H1 (cell line): ENCODE results near the gene GRIK1. TPM values are rescaled to one million over a fixed set of nuclear protein-coding genes. Genes with fewer than 3 reads are reported as not detected.

Source experiments
- CTCF ChIA-PET: fragments of 300-600 bp; sonication (Branson Sonifier 250); formaldehyde crosslinking; loops from one replicate; lab custom pipeline; 2021; ENCODE audit not compliant: partially characterized antibody; lab: Charles Lee
- POLR2A ChIA-PET: fragments of 300-600 bp; sonication (Branson Sonifier 250); formaldehyde crosslinking; loops from one replicate; lab custom pipeline; 2021; ENCODE audit warnings: inconsistent platforms; ENCODE audit not compliant: partially characterized antibody; lab: Charles Lee
- DNase-seq, 2 experiments: peaks; one replicate each; pipeline versions ENCODE4 v3.0.0 to v3.0.0-alpha.2; 2010 to 2022; ENCODE audit warnings: low spot score in 2 of 2, low read depth in 1 of 2, mixed read lengths in 1 of 2
- FAIRE-seq: peaks from 2 replicates; lab custom pipeline; 2011; peaks lifted over from hg19 to GRCh38; lab: Jason Lieb, UNC
- H2AFZ ChIP-seq: 2 replicates; pipeline ENCODE4 v1.8.1; 2012; ENCODE audit warnings: low read length, inconsistent platforms
- H2AK5ac ChIP-seq: 2 replicates; pipeline ENCODE4 v1.6.1; 2013; ENCODE audit warnings: low read depth, low read length
- H2BK120ac ChIP-seq: replicated peaks from 2 replicates; pipeline ENCODE3; 2013; ENCODE audit warnings: low read depth, low read length, inconsistent platforms
- H2BK12ac ChIP-seq: 2 replicates; pipeline ENCODE4 v1.6.1; 2013; ENCODE audit warnings: low read depth, low read length
- H2BK15ac ChIP-seq: 2 replicates; pipeline ENCODE4 v1.6.1; 2013; ENCODE audit warnings: low read length
- H2BK20ac ChIP-seq: 2 replicates; pipeline ENCODE4 v1.6.1; 2013; ENCODE audit warnings: low read length
- H2BK5ac ChIP-seq: 2 replicates; pipeline ENCODE4 v1.6.1; 2013; ENCODE audit warnings: low read depth, low read length
- H3K14ac ChIP-seq: 2 replicates; pipeline ENCODE4 v1.6.1; 2013; ENCODE audit warnings: inconsistent platforms; ENCODE audit not compliant: insufficient read length
- H3K18ac ChIP-seq: 2 replicates; pipeline ENCODE4 v1.6.1; 2013; ENCODE audit warnings: low read length; ENCODE audit errors: extremely low read depth
- H3K23ac ChIP-seq: 2 replicates; pipeline ENCODE4 v1.6.1; 2013; ENCODE audit warnings: inconsistent platforms; ENCODE audit not compliant: insufficient read length
- H3K23me2 ChIP-seq: 2 replicates; pipeline ENCODE4 v1.6.1; 2013; ENCODE audit warnings: low read depth, low read length
- H3K27ac ChIP-seq: 2 replicates; pipeline ENCODE4 v1.6.1; 2011; ENCODE audit warnings: low read depth, low read length, inconsistent platforms
- H3K27me3 ChIP-seq, 4 experiments: replicated peaks in 1 of 4; 1 replicate in 1 of 4; 2 replicates in 3 of 4; pipeline versions ENCODE4 v1.6.1 to v1.8.1; 2011 to 2013; ENCODE audit warnings: low read length in 3 of 4, mild to moderate bottlenecking in 3 of 4, inconsistent platforms in 2 of 4, mixed read lengths in 2 of 4, moderate library complexity in 1 of 4; ENCODE audit not compliant: control insufficient read depth in 3 of 4, insufficient read depth in 3 of 4; ENCODE audit errors: extremely low read depth in 1 of 4
- H3K36me3 ChIP-seq, 4 experiments: 2 replicates each; pipeline versions ENCODE4 v1.6.1 to v1.8.1; 2011 to 2013; ENCODE audit warnings: mild to moderate bottlenecking in 4 of 4, low read length in 3 of 4, moderate library complexity in 2 of 4, control low read depth in 1 of 4, inconsistent platforms in 1 of 4; ENCODE audit not compliant: insufficient read depth in 4 of 4, control insufficient read depth in 2 of 4
- H3K4ac ChIP-seq: replicated peaks from 2 replicates; pipeline ENCODE3; 2013; ENCODE audit warnings: low read length, low read depth, mixed read lengths, inconsistent platforms; ENCODE audit not compliant: insufficient read length
- H3K4me1 ChIP-seq, 4 experiments: replicated peaks in 1 of 4; 1 replicate in 1 of 4; 2 replicates in 3 of 4; pipeline versions ENCODE4 v1.6.1 to v1.8.1; 2011 to 2013; ENCODE audit warnings: low read length in 3 of 4, inconsistent platforms in 2 of 4, mixed read lengths in 1 of 4; ENCODE audit not compliant: insufficient read depth in 4 of 4, control insufficient read depth in 3 of 4
- H3K4me2 ChIP-seq, 2 experiments: 2 replicates each; pipeline versions ENCODE4 v1.6.1 to v1.8.1; 2011 to 2013; ENCODE audit warnings: low read depth in 2 of 2, low read length in 2 of 2, control low read depth in 1 of 2, inconsistent platforms in 1 of 2, mild to moderate bottlenecking in 1 of 2; ENCODE audit not compliant: insufficient read depth in 1 of 2
- H3K4me3 ChIP-seq, 4 experiments: fragments of 200-600, 300-600 bp in 1 of 4; sonication (generic), shearing (Covaris generic), sonication (Bioruptor Twin) in 1 of 4; 2 replicates each; pipeline versions ENCODE4 v1.5.1 to v1.8.1; 2011 to 2016; ENCODE audit warnings: low read length in 4 of 4, low read depth in 3 of 4, control low read depth in 2 of 4, inconsistent platforms in 2 of 4, mild to moderate bottlenecking in 2 of 4, mixed read lengths in 1 of 4, moderate library complexity in 1 of 4; ENCODE audit not compliant: insufficient read depth in 2 of 4; ENCODE audit errors: extremely low read depth in 1 of 4
- H3K56ac ChIP-seq: replicated peaks from 2 replicates; pipeline ENCODE3; 2013; ENCODE audit warnings: low read depth, mild to moderate bottlenecking, mixed read lengths, low read length, inconsistent platforms; ENCODE audit not compliant: insufficient read length
- H3K79me1 ChIP-seq: 2 replicates; pipeline ENCODE4 v1.6.1; 2013; ENCODE audit warnings: low read depth, low read length, control low read depth
- H3K79me2 ChIP-seq, 2 experiments: 2 replicates each; pipeline versions ENCODE4 v1.6.1 to v1.8.1; 2012 to 2013; ENCODE audit warnings: low read length in 2 of 2, mild to moderate bottlenecking in 2 of 2, inconsistent platforms in 1 of 2; ENCODE audit not compliant: insufficient read depth in 2 of 2, control insufficient read depth in 1 of 2
- H3K9ac ChIP-seq, 4 experiments: replicated peaks in 1 of 4; 1 replicate in 1 of 4; 2 replicates in 3 of 4; pipeline versions ENCODE4 v1.6.1 to v1.8.1; 2011 to 2013; ENCODE audit warnings: low read depth in 3 of 4, low read length in 3 of 4, control low read depth in 2 of 4, mild to moderate bottlenecking in 2 of 4, moderate library complexity in 2 of 4, inconsistent platforms in 1 of 4; ENCODE audit errors: extremely low read depth in 1 of 4
- H3K9me3 ChIP-seq, 2 experiments: 2 replicates each; pipeline versions ENCODE4 v1.6.1 to v1.8.1; 2012 to 2013; ENCODE audit warnings: mild to moderate bottlenecking in 2 of 2, moderate library complexity in 2 of 2, control low read depth in 1 of 2, inconsistent platforms in 1 of 2, low read depth in 1 of 2, low read length in 1 of 2, mixed read lengths in 1 of 2; ENCODE audit not compliant: insufficient read depth in 2 of 2
- H4K20me1 ChIP-seq, 2 experiments: replicated peaks in 1 of 2; 2 replicates each; pipeline versions ENCODE3 to v1.8.1; 2011 to 2013; ENCODE audit warnings: inconsistent platforms in 2 of 2, low read length in 2 of 2, mild to moderate bottlenecking in 1 of 2; ENCODE audit not compliant: insufficient read depth in 2 of 2, control insufficient read depth in 1 of 2
- H4K5ac ChIP-seq: 2 replicates; pipeline ENCODE4 v1.6.1; 2013; ENCODE audit warnings: low read length, low read depth, mixed read lengths, inconsistent platforms; ENCODE audit not compliant: insufficient read length
- H4K8ac ChIP-seq: 2 replicates; pipeline ENCODE4 v1.8.0; 2013; ENCODE audit warnings: mild to moderate bottlenecking, moderate library complexity, low read length, inconsistent platforms; ENCODE audit not compliant: insufficient read depth; ENCODE audit errors: extremely low read depth
- H4K91ac ChIP-seq: replicated peaks from 2 replicates; pipeline ENCODE3; 2013; ENCODE audit warnings: low read length, mixed read lengths, inconsistent platforms; ENCODE audit not compliant: insufficient read length
- CBX8 ChIP-seq: fragments of 300-800, 300-1000 bp; sonication (generic); IDR thresholded peaks from 2 replicates; pipeline ENCODE4 v1.7.1; 2016; ENCODE audit warnings: low read depth, low read length, borderline replicate concordance
- EGR1 ChIP-seq: IDR thresholded peaks from 2 replicates; pipeline ENCODE4 v1.6.1; 2011; ENCODE audit warnings: low read depth, low read length, borderline replicate concordance
- EP300 ChIP-seq, 2 experiments: IDR thresholded peaks; 1 replicate in 1 of 2; 2 replicates in 1 of 2; pipeline ENCODE4 v1.6.1; 2011 to 2012; ENCODE audit warnings: low read depth in 2 of 2, low read length in 2 of 2, mild to moderate bottlenecking in 2 of 2, borderline replicate concordance in 1 of 2, inconsistent platforms in 1 of 2, moderate library complexity in 1 of 2
- NRF1 ChIP-seq: IDR thresholded peaks from 2 replicates; pipeline ENCODE4 v1.6.1; 2011; ENCODE audit warnings: mild to moderate bottlenecking, low read depth, low read length, improper control_type of control experiment
- POLR2A ChIP-seq, 2 experiments: IDR thresholded peaks; 1 replicate in 1 of 2; 2 replicates in 1 of 2; pipeline ENCODE4 v1.6.1; 2011; ENCODE audit warnings: low read depth in 2 of 2, low read length in 2 of 2, mild to moderate bottlenecking in 2 of 2; ENCODE audit errors: control extremely low read depth in 1 of 2
- RXRA ChIP-seq: IDR thresholded peaks from 2 replicates; pipeline ENCODE4 v1.6.1; 2011; ENCODE audit warnings: low read depth, mild to moderate bottlenecking, low read length, moderate library complexity; ENCODE audit not compliant: insufficient read depth
- TEAD4 ChIP-seq: IDR thresholded peaks from 2 replicates; pipeline ENCODE4 v1.6.1; 2012; ENCODE audit warnings: low read depth, low read length, inconsistent platforms, mixed read lengths
- WGBS, 2 experiments: shearing (Covaris generic) in 1 of 2; methylation state at CpG; one replicate each; pipeline versions ENCODE4 v1.1.6 to v1.1.7; 2013 to 2015; ENCODE audit warnings: low lambda C conversion rate in 2 of 2, mixed read lengths in 2 of 2, inconsistent platforms in 1 of 2, low coverage in 1 of 2, missing lambda C conversion rate in 1 of 2; ENCODE audit not compliant: insufficient replicate concordance in 2 of 2, insufficient coverage in 1 of 2, insufficient read length in 1 of 2; ENCODE audit errors: extremely low coverage in 1 of 2, missing lambda C conversion rate in 1 of 2; 5-methylcytosine and 5-hydroxymethylcytosine counted together
- polyA plus RNA-seq, 7 experiments: library from polyadenylated mRNA; depleted of rRNA in 3 of 7; stranded (reverse) in 5 of 7; unstranded in 2 of 7; fragments of >200 nt in 5 of 7; fragments of 200-250 nt in 2 of 7; gene quantifications; 1 replicate in 5 of 7; 2 replicates in 1 of 7; 4 replicates in 1 of 7; pipeline versions ENCODE4 v1.2.1 to v1.2.3, GENCODE V29; 2011 to 2013; ENCODE audit warnings: missing spikeins in 2 of 7, mixed read lengths in 2 of 7
- total RNA-seq: library from RNA; stranded (reverse); fragmentation: NEBNext Ultra II Directional; extraction: Animal tissue kit (Norgen Biotek cat#: 25700); gene quantifications from 2 replicates; pipeline ENCODE4 v1.2.1, GENCODE V29; 2021
- TF ChIP-seq, protein P1 (sequence below): IDR thresholded peaks from 2 replicates; pipeline ENCODE4 v1.6.1; 2011; ENCODE audit warnings: low read depth, mild to moderate bottlenecking, low read length; ENCODE audit not compliant: insufficient read depth

The GRIK1 gene
- total and polyA plus RNA-seq, 2 of the 8 experiments (the other 6 are each of a cell fraction or from before 2014, with no cell fraction given): 0.11 to 0.32 TPM

DNA sequence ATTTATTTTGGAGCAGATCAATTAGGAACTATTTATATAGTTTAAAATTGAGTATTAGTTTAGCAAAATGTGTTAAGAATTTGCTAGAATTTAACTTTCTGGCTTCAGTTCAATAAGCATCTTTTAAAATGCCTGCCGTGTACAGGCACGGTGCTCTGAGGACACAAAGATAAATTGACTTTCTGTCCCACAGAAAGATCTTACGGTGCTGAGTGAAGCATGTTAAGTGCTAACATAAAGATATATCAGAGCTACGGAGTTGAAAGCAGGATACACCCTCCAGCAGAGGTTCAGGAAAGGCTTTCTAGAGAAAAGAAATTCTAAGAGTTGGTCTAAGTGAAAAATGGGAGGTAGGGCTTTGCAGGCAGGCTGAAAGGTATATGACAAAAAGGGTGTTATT lies 305.4 kb downstream of the GRIK1 start:
- H3K14ac ChIP-seq: no peak overlapping the region
- no peak overlapping the region for H4K8ac ChIP-seq
- no peak overlapping the region for H2BK20ac ChIP-seq
- H2AK5ac ChIP-seq: no peak overlapping the region
- no peaks in the 10 kb centered on the region for H3K27me3 ChIP-seq
- H3K79me2 ChIP-seq: no peaks in the 10 kb centered on the region
- H4K91ac ChIP-seq: no peak overlapping the region
- no peak overlapping the region for H3K23ac ChIP-seq
- FAIRE-seq (no peak), DNase-seq (no peak)
- H3K4me1 ChIP-seq: no peaks in the 10 kb centered on the region
- H3K4me2 ChIP-seq: no peak overlapping the region
- H3K36me3 ChIP-seq: no peaks in the 10 kb centered on the region
- H2BK12ac ChIP-seq: no peak overlapping the region
- no peak overlapping the region for H2BK120ac ChIP-seq
- no peaks in the 10 kb centered on the region for H4K20me1 ChIP-seq
- H3K9me3 ChIP-seq: no peaks in the 10 kb centered on the region
- H2AFZ ChIP-seq: no peak overlapping the region
- H4K5ac ChIP-seq: no peak overlapping the region
- H3K18ac ChIP-seq: no peak overlapping the region
- CTCF ChIA-PET: interaction anchor here (1.2 kb wide), 1 partner anchor 10 kb away, joined by 3 read pairs; no protein-coding TSS in a partner anchor
- TF ChIP-seq TEAD4 (no peak), NRF1 (no peak), CBX8 (no peak), RXRA (no peak), POLR2A (IDR thresholded peaks at IDR 0.05; ENCODE audit: control extremely low read depth in 1 of 2, low read depth in 2 of 2, low read length in 2 of 2) (no peak), EGR1 (no peak), EP300 (IDR thresholded peaks at IDR 0.05; ENCODE audit: borderline replicate concordance in 1 of 2, low read depth in 2 of 2, low read length in 2 of 2) (no peak)
- TF ChIP-seq, protein P1, sequence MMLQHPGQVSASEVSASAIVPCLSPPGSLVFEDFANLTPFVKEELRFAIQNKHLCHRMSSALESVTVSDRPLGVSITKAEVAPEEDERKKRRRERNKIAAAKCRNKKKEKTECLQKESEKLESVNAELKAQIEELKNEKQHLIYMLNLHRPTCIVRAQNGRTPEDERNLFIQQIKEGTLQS: no peak
- 97% methylated on average over 4 of the region's 4 CpGs; no CpG with 5 or more reads in 1 of the 2 experiments for WGBS, 2 experiments
- POLR2A ChIA-PET: no interaction called here
- no peak overlapping the region for H2BK15ac ChIP-seq
- H3K27ac ChIP-seq: no peak overlapping the region
- H3K9ac ChIP-seq: no peak overlapping the region
- no peak overlapping the region for H3K56ac ChIP-seq
- no peak overlapping the region for H3K4ac ChIP-seq
- no peaks in the 10 kb centered on the region for H3K23me2 ChIP-seq
- H3K4me3 ChIP-seq: no peak overlapping the region
- H2BK5ac ChIP-seq: no peak overlapping the region
- no peaks in the 10 kb centered on the region for H3K79me1 ChIP-seq
